EL (cell line): Measurements from ENCODE around the gene TNFRSF13B.
"Not testable (repeated sequence)": the region's sequence is repeated elsewhere in the genome, so short reads cannot be mapped to it uniquely, and the experiment has no call there.

Source experiments
- DNase-seq: peaks from one replicate; pipeline ENCODE4 v3.0.0-alpha.2; 2016

The TNFRSF13B gene

DNA sequence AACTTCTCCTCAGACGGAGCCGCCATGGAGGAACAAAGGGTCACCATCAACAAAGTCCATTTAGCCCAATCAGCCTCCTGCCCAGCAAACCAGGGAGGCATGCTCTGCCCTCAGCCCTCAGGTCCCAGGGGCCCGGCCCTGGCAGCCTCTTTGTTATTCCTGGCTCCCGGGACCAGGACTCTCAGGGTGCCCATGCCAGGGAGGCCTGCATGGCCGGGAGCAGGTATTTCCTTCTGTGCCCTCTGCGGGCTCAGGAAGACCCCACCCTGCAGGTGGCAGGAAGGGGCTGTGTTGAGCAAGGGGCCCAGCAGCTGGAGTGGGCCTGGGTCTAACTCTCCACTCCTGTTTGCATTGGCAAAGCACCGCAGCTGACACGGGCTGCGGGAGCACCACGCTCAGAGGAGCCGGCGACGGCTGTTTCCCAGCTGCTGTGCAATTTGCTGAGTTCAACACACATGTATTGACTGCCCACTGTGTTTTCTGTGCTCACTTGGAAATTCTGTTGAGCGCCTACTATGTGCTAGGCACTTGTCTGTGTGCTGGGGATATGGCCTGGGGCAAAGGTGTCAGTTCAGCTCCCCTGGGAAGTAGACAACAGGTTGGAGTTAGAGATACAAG is 33.2 kb upstream of the TNFRSF13B start:
- DNase-seq: not testable (repeated sequence)

DNA sequence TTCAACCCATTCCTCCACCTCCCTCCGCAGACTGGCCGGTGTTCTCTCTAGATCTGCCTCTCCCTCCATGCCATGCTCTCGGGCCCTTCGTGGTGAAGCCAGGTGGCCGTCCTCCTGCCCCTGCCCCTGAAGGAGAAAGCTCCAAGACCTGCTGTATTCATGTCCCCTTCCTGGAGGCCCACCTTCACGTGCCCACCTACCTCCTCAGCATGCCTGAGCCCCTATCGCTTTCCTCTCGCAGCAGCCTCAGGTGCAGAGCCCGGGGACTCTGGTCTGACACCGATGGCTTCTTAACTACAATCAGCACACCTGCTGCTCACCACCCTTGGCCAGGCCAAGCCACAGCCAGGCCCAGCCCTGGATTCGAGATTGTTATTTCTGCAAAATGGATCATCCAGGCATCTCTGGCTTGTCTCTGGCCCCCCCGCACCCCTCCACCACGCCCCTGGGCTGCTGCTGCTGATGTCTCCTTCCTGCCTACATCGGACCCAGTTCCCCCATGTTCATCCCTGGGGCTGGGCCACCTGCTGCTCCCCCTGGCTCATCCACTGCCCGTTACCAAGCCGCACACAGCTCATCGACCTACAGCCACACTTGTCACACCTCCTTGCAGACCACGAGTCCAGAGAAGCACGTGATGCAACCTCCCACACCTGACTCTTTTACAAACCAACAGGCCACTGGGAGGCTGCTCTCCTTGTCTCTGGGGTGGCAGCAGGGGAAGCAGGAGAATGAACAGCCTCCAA is 32.5 kb upstream of the TNFRSF13B start:
- DNase-seq: no peak

DNA sequence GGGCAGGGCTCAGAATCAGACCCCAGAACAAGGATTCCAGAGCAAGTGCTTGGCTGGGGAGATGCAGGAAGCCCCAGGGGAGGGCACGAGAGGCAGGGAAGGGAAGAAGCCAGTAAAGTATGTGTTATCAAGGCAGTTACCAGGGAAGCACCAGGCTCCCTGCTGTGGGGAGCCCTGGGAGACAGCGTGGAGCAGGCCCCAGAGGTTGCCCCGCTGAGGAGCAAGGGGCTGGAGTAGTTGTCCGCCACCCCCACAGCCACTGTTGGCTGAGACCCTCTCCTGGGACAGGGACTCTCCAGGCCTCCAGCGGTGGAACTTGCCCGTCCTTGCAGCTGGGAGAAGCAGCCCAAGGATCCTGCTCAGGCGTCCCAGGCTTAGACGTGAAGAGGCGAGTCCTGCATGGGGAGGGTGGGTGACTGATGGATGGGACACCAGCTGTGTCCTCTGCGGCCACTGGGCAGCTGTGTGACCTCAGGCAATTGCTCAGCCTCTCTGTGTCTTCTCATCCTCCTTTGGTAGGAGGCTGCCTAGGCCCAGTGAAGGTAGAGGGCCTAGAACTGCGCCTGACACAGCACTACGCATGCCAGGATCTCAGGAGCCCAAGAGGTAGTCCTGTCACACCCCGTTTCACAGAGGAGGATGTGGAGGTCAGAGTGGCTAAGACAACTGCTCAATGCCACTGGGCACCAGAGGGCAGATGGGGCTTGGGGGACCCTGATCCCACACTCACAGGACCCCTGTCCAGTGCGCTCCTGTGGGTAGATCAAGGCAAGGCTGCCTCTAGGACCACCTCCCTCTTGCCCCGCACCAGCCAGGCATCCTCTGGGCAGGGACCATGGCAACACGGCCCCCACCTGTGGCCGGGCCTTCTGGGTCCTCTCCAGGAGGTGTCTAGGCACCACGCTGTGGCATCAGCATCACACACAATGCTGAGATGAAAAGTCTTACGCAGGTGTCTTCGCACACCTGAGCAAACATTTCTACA is 31.1 kb upstream of the TNFRSF13B start:
- not testable (repeated sequence) for DNase-seq

DNA sequence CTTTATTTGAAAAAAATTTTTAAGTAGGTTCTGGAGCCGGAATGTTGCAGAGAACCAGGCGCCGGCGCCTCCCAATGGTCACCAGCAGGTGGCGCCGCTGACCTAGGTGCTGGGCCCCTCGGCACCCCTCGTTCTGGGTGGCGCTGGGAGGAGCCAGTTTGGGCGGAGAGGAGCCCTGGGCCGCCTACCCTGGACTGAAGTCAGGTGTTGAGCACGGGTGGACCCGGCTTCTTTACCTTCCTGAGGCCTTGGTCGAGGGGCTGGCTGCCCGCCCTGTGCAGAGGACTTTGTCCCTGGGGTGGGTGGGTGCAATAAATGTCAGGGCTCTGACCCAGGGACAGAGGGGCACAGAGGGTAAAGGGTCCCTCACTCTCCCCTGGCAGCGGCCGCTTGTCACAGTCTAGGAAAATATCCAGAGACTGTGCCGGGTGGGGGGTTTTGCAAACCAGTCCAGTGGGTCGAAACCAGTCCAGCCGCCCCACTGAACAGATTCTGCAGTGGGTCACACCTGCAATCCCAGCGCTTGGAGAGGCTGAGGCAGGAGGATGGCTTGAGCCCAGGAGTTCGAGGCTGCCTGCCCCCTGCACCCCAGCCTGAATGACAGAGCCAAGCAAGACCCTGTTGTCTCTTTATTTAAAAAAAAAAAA is 30.1 kb upstream of the TNFRSF13B start:
- peak; percentile 63 for DNase-seq

DNA sequence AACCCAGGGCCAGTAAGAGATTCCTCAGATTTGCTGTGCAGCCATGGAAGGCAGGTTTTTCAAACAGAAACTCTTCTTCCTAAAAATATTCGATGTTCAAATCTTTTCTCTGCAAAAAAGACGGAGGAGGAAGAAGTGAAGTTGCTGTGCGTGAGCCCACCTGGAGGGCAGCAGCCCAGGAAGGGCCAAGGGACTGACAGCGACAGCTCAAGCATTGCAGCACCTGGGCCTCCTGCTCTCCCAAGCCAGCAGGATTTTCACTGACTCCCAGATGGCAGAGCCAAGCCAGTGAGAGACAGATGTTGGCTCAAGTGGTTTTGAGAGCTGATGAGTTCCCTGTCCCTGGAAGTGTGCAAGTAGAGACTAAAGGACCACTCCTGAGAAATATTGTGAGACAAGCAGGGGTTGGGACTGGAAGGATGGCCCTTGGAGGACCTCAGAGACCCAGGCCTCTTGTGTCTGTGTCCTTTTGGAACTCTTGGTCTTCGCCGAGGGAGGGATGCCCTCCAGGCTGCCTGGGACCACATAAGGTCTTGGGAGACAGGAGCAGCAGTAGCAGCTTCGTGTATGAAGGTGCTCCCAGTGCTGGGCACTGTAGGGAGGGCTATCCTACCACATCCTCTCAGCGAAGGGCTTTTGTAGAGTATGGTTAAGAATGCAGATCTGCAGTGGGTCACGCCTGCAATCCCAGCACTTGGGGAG is 29.3 kb upstream of the TNFRSF13B start:
- no peak for DNase-seq

DNA sequence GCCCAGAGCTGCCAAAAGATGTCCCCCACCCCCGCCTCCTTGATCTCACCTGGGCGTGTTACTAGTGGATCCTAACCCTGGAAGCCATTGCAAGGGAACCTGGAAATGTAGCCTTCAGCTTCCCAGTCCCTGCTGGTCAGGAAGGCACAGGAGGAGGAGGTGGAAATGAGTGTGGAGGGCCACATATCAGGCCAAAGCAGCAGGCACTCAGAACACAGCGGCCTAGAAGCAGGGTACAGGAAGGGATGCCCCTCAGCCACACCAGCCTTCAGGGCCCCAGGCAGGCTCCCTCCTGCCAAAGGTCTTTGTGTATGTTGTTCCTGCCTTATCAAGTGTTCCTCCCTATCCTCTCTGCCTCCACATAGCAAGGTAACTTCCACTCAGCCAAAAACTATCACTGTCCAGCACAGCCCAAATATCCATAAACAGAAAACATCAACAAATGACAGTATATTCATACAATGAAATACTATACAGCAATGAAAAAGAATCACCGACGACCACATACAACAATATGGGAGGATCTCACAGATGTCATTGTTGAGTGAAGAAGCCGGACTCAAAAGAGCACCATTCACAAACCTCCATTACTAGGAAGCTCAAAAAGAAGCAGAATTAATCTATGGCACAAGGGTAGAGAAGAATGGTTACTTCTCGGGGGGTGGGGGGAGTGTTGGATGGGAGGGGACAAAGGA is 28.2 kb upstream of the TNFRSF13B start:
- no peak for DNase-seq

DNA sequence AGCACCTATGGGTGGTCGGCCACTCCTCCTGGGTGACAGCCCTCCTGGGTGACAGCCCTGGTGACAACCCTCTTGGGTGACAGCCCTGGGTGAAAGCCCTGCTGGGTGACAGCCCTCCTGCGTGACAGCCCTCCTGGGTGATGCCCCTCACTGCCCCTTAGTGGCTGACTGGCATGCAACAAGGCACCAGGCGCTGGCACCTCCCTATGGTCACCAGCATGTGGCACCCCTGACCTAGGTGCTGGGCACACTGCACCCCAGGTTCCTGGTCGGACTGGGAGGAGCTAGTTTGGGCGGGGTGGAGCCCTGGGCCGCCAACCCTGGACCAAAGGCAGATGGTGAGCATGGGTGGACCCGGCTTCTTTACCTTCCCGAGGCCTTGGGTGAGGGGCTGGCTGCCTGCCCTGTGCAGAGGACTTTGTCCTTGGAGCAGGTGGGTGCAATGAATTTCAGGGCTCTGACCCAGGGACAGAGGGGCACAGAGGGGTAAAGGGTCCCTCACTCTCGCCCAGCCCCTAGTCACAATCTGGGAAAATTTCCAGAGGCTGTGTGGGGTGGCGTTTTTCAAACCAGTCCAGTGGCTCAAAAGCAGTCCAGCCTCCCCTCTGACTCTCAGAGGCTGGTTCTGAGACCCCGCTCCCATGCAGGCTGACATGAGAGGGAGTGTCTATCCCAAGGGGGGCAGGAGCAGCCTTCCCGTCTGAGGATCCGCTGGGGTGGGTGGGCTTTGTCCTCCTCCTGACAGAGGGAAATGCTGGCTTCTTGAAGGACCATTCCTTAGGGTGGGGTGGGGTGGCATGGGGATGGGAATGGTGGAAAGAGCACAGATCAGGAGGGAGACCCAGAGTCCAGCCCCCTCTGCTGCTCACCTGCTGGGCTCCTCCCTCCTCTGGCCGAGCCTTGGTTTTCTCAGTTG is 25.9 kb upstream of the TNFRSF13B start:
- DNase-seq: no peak

DNA sequence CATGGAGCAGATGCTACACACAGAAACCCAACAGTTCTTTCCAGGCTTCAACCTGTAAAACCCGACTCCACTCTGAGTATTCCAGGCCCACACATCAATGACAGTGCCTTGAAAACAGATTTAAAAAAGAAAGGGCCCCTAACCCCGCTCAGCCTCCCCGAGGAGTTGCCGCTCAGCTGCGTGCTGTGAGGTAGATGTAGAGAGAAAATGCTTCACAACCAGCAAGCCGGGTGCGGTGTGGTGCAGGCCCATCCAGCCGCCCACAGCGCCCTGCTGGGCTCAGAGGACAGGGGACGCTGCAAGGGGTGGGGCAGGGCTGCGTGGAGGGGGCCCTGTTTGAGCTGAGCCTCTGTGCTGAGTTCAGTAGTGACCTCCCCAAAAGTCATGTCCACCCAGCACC is 24.8 kb upstream of the TNFRSF13B start:
- DNase-seq: not testable (repeated sequence)

DNA sequence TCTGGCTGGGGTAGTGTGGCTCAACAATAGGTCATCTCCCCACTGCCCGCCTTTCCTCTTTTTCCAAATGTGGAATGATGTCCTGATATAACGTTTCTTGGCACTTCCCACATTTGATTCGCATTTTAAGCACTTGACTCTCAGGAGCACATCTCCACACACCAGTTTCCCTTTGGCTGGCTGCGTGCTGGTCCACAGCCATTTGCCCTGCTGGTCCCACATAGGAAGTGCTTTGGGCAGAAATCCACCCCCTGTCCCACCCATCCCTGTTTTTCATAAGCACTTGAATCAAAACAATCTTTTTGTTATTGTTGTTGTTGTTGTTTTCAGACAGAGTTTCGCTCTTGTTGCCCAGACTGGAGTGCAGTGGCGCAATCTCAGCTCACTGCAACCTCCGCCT is 24.0 kb upstream of the TNFRSF13B start:
- no peak for DNase-seq

DNA sequence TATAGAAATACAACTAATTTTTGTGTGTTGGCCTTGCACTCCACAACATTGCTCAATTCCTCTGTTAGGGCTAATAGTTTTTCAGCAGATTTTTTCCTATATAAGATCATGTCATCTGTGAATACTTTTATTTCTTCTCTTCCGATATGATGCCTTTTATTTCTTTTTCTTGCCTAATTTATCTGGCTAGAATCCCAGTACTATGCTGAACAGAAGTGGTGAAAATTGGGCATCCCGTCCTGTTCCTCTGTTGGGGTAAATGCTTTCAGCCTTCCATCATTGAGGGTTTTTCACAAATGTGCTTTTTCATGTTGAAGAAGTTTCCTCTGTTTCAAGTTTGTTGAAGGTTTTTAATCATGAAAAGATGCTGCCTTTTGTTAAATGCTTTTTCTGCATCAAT is 22.7 kb upstream of the TNFRSF13B start:
- DNase-seq: no peak

DNA sequence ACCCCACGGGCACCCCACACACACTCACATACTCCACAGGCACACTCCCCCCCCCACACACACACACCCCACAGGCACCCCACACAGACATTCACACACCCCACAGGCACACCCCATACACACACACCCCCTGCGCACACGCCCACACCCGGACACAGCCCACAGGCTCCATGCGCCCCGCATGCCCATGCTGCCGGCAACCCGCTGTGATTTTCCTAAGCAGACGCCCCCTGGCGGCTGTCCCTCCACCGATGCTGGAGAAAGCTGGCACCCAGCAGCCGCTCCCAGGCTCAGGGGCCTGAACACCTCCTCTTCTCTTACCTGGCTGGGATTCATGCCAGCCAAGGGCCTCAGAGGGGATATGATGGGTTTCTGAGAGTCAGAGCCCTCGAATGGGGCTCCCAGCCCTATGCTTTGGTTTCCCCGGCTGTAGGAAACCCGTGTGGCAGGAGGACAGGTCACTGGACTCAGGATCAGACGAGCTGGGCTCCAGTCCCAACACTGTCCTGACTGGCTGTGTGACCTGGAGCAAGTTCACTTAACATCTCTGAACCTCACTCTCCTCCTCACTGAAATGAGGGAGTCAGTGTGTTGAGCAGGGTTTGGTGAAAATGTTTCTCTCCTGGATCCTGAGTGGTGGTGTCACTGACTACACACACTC is 19.6 kb upstream of the TNFRSF13B start:
- DNase-seq: peak; percentile 81

DNA sequence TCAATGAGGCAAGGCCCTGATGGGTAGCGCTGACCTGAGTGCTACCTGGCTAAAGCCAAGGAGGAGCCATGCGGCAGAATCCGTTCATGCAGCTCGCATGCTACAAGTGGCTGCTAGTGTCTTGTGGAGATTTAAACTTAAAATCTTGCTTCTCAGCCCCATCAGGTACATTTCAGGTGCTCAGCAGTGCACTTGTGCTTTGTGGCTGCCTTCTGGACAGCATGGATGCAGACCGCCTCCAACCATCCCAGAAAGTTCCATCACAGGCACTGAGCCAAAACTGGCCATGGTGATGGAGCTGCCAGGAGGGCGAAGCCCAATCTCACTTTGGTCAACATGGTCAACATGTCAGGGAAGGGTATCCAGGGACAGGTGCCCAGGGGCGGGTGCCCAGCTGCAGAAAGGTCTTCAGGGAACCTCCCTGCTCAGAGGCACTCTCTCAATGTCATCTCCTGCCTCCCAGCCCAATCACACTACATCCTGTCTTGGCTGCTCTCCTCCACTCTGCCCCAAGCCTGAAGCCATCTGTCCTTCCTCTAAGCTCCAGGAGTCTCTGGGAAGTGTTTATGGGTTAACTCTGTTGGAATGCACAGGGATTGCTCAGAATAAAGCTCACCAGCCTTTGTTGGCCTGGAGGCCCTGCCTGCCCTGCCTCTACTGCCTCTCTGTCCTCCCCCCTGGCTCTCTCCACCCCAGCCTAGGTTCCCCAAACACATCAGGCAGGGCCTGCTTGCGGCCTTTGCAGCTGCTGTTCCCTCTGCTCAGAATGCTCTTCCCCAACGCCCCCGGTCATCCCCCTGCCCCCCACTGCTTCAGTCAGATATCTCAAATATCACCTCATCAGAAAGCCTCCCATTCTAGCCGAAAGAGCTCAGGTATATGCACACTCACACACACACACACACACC is 18.3 kb upstream of the TNFRSF13B start:
- peak; percentile 87 for DNase-seq

DNA sequence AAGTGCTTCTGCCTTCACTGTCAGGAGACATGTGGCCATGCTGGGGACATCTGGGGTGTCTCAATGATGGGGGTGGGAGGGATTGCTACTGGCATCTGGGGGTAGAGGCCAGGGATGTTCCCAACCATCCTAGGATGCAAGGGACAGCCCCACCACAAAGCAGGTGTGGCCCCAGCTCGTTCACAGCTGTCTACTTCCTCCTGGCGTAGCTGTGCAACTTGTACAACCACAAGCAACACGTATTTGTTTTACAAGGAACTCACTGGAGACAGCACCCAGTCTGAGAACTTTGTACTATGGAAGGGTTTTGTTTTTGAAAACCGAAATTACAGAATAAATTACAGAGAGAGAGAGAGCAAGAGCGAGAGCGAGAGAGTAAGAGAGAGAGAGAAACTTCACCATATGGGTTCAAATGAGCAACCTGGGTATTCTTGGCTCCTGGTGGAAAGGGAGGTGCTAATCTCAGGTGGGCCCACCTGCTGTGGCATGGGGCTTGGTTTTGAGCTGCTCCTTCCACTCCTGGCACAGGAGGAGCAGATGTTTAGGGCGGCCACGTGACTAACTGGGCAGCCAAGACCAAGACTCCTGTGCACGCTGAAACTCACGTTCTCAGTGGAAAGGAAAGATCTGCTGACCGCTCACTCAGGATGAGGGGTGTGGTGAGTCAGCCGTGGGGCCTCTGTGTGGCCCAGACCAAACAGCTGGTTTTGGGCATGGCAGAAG is 17.5 kb upstream of the TNFRSF13B start:
- no peak for DNase-seq

DNA sequence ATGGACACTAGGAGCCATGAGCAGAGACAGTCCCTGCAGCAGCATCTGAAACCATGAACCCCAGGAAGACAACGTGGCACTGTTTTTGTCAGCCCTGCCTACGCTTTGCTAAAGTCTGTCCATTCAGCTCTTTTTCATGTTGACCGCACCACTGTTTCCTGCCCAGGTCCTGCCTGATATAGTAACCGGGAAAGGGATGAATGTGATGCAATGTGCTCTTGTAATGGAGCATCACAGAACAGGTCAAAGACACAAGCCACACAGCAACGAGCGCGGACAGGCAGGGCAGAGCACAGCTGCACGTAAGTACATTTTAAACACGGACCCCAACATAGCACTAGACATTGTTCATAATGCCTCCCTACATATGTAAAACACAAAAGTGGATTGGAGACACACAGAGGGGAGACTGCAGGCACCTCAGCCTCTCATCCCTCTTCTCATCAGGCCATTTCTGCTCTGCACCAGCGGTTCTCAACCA is 16.9 kb upstream of the TNFRSF13B start:
- no peak for DNase-seq

DNA sequence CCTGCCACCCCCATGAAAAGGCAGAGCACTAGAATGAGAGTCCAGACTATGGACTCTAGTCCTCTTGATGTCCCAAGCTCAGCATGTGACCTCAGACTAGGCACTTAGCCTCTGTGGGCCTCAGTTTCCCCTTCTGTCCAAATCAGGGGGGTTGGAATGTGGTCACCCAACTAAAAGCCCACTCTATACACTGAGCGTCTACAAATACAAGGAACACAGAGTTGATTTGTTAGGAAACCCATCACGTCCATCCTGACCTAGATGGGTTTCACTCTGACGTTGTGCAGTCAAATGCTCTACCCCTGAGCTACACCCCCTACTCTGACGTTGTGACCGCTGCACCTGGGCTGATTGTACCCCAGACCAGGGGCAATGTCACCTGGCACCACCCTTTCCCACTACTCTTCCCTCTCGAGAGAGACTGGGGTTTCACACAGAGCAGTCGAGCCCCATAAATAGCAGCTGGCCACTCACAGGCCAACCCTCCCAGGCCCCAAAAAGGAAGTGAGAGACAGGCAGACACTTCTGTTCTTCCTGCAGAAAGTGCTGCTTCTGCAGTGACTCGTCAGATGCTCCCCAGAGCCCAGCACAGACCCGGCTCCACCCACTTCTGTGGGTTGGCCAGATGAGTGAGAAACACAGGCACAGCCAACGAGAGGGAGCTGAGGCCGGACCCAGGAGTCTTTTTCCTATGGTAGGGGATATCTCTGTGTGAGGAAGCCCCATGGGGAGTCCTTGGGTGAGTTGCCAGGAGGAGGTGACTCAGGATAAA is 16.1 kb upstream of the TNFRSF13B start:
- DNase-seq: peak; percentile 94

DNA sequence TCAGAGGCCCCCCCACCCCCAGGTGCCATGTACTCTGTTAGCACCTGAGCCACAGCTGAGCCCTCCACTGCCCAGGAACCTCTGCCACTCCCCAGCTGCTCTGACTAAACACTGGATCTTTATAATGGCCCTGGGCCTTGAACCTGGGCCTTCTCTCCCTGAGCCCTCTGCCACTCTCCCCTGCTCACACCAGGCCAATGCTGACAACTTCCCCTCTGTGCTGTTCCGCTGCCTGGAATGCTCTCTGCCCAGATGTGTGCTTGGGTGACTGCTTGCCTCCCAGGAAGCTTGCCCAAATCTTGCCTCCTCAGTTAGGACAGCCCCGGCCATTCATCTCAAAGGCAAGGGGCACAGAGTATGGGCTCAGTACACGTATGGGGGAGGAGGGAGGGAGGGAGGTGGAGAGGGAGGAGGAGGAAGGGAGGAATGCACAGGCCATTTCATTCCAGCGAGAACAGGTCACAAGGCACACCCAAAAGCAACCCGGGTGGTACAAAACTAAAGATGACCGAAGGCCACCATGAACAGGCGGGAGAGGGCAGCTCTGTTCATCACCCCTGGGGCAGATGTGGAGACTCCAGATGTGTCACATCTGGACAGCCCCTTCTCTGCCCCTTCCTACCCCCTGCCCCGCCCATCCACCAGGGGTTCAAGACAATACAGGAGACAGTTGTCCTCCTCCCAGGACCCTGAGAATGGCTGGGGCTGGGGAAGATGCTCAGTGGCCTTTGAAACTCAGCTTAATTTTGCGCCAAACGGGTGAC is 15.3 kb upstream of the TNFRSF13B start:
- DNase-seq: no peak
